ENCODE measurements around the gene UBAC2.
A peak's percentile ranks its signal among the peaks of the same experiment; 100 is the strongest.

Gene UBAC2

DNA sequence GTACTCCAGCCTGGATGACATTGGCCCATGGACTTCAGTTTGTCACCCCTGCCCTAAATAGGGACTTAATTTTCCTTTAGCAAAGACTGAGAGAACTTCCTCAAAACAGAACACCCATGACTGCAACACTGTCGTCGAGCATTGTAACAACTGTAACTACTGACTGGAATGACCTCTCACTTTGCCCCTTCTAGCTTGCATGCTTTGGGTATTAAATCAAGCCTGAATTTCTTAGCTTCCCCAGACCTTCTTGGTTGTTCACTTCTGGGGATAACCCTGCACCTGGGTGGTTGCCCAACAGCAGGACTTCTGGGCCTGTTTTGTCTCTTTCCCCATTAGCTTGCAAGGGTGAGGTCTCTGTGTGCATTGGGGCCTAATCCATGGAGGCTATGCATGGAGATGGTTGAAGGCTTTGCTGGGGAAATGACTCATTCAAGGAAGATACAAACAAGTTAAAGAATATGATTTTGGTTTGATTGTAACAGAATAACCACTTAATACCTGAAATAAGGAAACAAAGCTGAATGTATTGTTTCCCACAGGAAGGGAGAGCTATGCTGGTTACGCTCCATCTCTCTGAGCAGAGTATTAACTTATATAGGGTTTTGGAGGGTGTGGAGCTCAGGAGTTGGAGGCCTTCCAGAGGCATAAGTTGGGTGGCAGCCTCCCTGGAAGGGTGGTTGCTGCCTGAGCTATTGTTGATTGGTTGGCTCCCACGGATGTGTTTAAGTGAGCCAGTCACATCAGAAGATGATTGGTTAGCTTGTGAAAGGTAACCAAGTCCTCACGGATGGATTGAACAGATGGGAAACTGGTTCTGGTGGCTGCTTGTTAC lies 34.7 kb upstream of the UBAC2 start:
- DNase-seq (ENCODE audit: extremely low spot score): no peak
- TF ChIP-seq, protein P1, sequence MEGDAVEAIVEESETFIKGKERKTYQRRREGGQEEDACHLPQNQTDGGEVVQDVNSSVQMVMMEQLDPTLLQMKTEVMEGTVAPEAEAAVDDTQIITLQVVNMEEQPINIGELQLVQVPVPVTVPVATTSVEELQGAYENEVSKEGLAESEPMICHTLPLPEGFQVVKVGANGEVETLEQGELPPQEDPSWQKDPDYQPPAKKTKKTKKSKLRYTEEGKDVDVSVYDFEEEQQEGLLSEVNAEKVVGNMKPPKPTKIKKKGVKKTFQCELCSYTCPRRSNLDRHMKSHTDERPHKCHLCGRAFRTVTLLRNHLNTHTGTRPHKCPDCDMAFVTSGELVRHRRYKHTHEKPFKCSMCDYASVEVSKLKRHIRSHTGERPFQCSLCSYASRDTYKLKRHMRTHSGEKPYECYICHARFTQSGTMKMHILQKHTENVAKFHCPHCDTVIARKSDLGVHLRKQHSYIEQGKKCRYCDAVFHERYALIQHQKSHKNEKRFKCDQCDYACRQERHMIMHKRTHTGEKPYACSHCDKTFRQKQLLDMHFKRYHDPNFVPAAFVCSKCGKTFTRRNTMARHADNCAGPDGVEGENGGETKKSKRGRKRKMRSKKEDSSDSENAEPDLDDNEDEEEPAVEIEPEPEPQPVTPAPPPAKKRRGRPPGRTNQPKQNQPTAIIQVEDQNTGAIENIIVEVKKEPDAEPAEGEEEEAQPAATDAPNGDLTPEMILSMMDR (IDR thresholded peaks at IDR 0.05; ENCODE audit: control extremely low read depth, extremely low read depth, low read depth, missing control alignments): no peak
- ChIA-PET POLR2A (no interaction called here), CTCF (interaction anchor here (1.6 kb wide), 1 partner anchor 10 kb away, joined by 10 read pairs; no protein-coding TSS in a partner anchor)

DNA sequence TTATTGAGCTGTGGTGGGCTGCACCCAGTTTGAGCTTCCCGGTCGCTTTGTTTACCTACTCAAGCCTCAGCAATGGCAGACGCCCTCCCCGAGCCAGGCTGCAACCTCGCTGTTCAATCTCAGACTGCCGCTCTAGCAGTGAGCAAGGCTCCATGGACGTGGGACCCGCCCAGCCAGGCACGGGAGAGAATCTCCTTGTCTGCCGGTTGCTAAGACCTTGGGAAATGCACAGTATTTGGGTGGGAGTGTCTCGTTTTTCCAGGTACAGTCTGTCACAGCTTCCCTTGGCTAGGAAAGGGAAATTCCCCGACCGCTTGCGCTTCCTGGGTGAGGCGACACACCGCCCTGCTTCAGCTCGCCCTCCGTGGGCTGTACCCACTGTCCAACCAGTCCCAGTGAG lies 27.7 kb upstream of the UBAC2 start:
- no peak for DNase-seq (ENCODE audit: extremely low spot score)
- TF ChIP-seq, protein P1 (IDR thresholded peaks at IDR 0.05; ENCODE audit: control extremely low read depth, extremely low read depth, low read depth, missing control alignments): no peak
- ChIA-PET CTCF (interaction anchor here (1.0 to 13.2 kb wide), 3 partner anchors 11 to 264 kb away, joined by 3 to 290 read pairs (median 4); no protein-coding TSS in a partner anchor), POLR2A (interaction anchor here (0.6 kb wide), 1 partner anchor 282 kb away, joined by 5 read pairs; no protein-coding TSS in a partner anchor)

DNA sequence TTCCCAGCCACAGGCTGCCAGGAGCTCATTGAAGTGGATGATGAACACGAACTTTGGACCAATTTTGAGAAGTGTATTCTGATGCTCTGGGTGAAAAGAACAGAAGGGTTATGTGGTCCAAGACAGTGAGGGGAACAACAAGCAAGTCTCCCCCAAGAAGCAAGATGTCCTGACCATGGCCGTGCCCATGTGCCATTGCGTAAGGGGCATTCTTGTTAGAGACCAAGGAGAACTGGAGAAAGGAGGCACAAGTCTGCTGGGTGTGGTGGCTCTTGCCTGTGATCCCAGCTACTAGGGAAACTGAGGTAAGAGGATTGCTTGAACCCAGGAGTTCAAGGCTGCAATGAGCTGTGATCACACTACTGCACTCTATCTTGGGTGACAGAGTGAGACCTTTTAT lies 27.0 kb upstream of the UBAC2 start:
- no peak for DNase-seq (ENCODE audit: extremely low spot score)
- POLR2A ChIA-PET: interaction anchor here (0.6 kb wide), 1 partner anchor 282 kb away, joined by 5 read pairs; no protein-coding TSS in a partner anchor
- CTCF ChIA-PET: interaction anchor here (0.7 to 13.2 kb wide), 4 partner anchors 10 to 264 kb away, joined by 3 to 290 read pairs (median 4); no protein-coding TSS in a partner anchor
- TF ChIP-seq, protein P1 (IDR thresholded peaks at IDR 0.05; ENCODE audit: control extremely low read depth, extremely low read depth, low read depth, missing control alignments): no peak

DNA sequence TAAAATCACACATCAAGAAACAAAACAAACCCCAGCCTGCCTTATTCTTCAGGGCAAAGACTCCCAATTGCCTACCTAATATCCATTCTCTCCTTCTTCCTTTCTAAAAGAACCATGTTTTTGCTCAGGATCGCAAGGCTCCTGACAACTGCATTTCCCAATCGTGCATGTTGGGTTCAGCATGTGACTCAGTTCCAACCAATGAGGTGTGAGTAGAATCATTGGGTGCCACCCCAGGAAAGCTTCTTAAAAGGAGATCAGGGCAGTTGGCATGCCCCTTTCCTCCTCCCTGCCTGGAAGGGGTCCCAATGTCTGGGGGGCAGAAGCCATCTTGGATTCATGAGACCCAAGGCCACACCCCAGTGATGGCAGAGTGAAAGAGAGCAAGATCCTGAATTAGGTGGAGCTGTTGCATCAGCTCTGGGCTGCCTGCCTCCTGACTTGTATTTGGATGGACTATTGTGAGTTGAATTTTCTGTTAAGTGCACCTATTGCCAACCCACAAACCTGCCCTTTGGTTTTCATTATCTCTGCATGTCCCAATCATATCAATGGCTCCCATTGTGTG lies 26.0 kb upstream of the UBAC2 start:
- POLR2A ChIA-PET: no interaction called here
- no peak for DNase-seq (ENCODE audit: extremely low spot score)
- TF ChIP-seq, protein P1 (IDR thresholded peaks at IDR 0.05; ENCODE audit: control extremely low read depth, extremely low read depth, low read depth, missing control alignments): no peak
- CTCF ChIA-PET: interaction anchor here (1.4 to 13.2 kb wide), 3 partner anchors 9 to 93 kb away, joined by 3 to 290 read pairs (median 10); no protein-coding TSS in a partner anchor

DNA sequence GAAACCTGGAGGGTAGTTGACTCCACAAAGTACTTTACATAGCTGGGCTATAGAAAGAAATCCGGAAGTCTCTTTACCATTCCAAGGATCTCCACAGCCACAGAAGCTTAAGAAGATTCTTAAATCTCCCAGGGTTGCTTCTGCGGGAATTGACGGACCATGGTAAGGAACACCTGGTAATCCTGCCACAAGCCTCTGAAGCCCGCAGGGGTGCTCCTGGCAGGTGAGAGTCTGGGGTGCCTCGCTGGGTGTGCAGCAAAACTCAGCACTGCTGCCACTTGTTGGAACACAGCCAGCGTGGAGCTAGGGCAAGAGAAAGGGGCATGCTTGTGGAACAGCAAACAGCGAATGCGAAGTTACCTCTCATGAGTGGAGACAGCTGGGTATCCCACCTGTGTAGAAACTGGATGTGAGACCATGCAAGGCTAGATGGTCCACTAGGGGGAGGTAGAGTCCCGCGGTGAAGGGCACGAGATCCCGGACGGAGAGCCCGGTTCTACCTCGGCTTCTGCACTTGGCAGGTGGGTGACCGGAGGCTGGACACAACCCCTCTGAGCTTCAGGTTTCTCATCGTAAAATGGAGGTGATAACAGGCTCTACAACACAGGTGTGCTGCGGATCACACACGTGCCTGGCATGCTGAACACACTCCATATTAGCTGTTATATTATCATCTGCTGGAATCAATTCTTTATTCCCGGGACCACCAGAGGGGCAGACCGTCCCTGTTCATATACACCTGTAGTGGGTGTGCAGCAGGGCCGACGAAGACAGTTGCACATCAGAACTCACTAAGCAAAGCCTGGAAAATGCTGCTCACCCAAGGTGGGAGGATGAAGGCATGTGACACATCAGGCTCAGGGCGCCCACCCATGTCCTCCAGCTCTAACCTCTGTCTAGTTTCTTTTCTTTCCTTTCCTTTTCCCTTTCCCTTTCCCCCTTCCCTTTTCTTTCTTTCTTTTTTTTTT lies 24.1 kb upstream of the UBAC2 start:
- POLR2A ChIA-PET: interaction anchor here (0.6 kb wide), 1 partner anchor 22 kb away, joined by 3 read pairs; no protein-coding TSS in a partner anchor
- CTCF ChIA-PET: interaction anchor here (0.6 to 13.2 kb wide), 50 partner anchors 8 to 382 kb away, joined by 3 to 290 read pairs (median 5); partner anchors contain the start of genes GPR18 and UBAC2
- DNase-seq (ENCODE audit: extremely low spot score): peak; percentile 86
- TF ChIP-seq, protein P1 (IDR thresholded peaks at IDR 0.05; ENCODE audit: control extremely low read depth, extremely low read depth, low read depth, missing control alignments): peak; percentile 88
